Cardiac muscle cell (in vitro differentiated cells and primary cell): ENCODE data around the gene ST3GAL3. TPM values are rescaled to one million over a fixed set of nuclear protein-coding genes. Genes with fewer than 3 reads are reported as not detected.
"Not testable (repeated sequence)": the region's sequence is repeated elsewhere in the genome, so short reads cannot be mapped to it uniquely, and the experiment has no call there.

Experiments
- DNase-seq, 2 donors: peaks; one replicate each; pipeline versions ENCODE4 v3.0.0 to v3.0.0-alpha.2; 2010 to 2017; ENCODE audit warnings: low read depth in 1 of 2, low spot score in 1 of 2
- H3K27ac ChIP-seq: fragments of 200-600 bp; sonication (generic); 2 replicates; pipeline ENCODE4 v1.5.1; 2016
- H3K27me3 ChIP-seq: fragments of 200-600 bp; sonication (generic); 2 replicates; pipeline ENCODE4 v1.6.0; 2016; ENCODE audit warnings: control low read depth
- H3K36me3 ChIP-seq: fragments of 200-600 bp; sonication (generic); 2 replicates; pipeline ENCODE4 v1.5.1; 2016; ENCODE audit warnings: control low read depth
- H3K4me1 ChIP-seq: fragments of 200-600 bp; sonication (generic); 2 replicates; pipeline ENCODE4 v1.8.1; 2017; ENCODE audit warnings: low read depth, mild to moderate bottlenecking, mixed run types
- H3K4me3 ChIP-seq: fragments of 200-600 bp; sonication (generic); 2 replicates; pipeline ENCODE4 v1.5.1; 2016; ENCODE audit warnings: mild to moderate bottlenecking
- H3K9me3 ChIP-seq: fragments of 200-600 bp; sonication (generic); 2 replicates; pipeline ENCODE4 v1.5.1; 2017; ENCODE audit warnings: low read depth, mild to moderate bottlenecking, control low read depth
- polyA plus RNA-seq: library from polyadenylated mRNA; unstranded; fragments of >200 nt; fragmentation: Nextera tagmentation; extraction: Ambion mirVana; gene quantifications from 2 replicates; pipeline ENCODE4 v1.2.1, GENCODE V29; 2016
- total RNA-seq: library from RNA; depleted of rRNA; stranded (reverse); fragments of >200 nt; gene quantifications from 2 replicates; pipeline ENCODE4 v1.2.3, GENCODE V29; 2016
- TF ChIP-seq, protein P1 (sequence below): IDR thresholded peaks from 2 replicates; pipeline ENCODE4 v1.5.1; 2012; ENCODE audit warnings: low read depth, mild to moderate bottlenecking, low read length

The ST3GAL3 gene
- total and polyA plus RNA-seq, 2 experiments from 2014 or later, result 34.7 to 35.7 TPM

DNA sequence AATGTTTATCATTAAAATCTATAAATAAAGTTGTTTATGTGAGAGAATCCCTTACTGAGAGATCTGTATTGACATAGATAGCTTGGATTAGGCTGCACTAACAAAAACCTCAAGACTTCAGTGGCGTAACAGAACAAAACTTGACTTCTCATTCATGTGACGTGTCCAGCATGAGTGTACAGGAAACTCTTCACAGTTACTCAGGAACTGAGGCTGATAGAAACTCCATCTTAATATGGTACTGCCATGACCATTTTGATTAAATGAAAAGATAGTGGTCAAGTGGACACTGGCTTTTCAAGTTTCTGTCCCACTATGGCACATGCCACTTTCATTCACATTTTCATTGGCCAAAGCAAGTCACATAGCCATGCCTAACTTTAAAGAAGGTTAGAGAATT, 3.7 kb downstream of the ST3GAL3 start:
- Histone ChIP-seq H3K4me1 (peaks cover 6% of the 10 kb centered on the region), H3K27ac (no peak overlapping the region)
- peak in 1 of 2 donors; percentile 84 for DNase-seq

DNA sequence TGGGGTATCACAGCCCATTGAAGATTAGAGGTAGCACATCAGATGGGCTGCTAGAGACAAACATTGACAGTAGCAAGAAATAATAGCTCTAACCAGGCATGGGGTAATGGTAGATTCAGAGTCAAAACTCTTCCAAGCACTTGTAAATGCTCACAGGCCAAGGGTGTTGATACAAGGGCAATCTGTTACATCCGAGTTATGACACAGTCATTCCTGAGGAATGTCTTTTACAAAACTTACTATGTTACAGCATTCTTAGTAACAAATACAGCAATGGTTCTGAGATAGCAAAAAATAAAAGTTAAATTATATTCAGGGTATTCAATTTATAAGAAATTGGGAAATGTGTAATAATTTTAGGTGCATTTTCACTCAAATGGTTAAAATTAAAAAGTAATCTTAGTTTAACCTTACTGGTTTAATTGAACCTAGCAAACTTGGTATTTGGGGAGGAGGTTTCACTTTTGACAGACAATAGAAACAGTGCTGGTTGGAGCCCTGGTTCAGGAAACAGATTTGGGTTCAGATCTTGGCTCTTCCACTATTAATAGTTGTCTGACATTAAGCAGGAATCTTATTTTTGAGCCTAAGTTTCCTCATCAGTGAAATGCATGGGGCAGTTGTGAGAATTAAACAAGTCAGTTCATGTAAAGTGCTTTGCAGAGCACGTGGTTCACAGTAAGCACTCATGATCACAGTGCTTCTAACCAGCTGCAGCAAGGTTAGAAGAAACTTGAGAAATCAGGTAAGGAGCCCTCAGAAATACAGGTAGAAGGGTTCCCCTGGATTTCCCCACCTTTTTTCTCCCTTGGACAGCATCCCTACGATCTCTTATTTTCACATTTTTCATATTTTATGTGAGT, 4.4 kb downstream of the ST3GAL3 start:
- Histone ChIP-seq H3K4me1 (peaks cover 6% of the 10 kb centered on the region), H3K4me3 (no peak overlapping the region), H3K27ac (no peak overlapping the region), H3K9me3 (no peaks in the 10 kb centered on the region), H3K27me3 (no peaks in the 10 kb centered on the region), H3K36me3 (no peaks in the 10 kb centered on the region)
- TF ChIP-seq, protein P1, sequence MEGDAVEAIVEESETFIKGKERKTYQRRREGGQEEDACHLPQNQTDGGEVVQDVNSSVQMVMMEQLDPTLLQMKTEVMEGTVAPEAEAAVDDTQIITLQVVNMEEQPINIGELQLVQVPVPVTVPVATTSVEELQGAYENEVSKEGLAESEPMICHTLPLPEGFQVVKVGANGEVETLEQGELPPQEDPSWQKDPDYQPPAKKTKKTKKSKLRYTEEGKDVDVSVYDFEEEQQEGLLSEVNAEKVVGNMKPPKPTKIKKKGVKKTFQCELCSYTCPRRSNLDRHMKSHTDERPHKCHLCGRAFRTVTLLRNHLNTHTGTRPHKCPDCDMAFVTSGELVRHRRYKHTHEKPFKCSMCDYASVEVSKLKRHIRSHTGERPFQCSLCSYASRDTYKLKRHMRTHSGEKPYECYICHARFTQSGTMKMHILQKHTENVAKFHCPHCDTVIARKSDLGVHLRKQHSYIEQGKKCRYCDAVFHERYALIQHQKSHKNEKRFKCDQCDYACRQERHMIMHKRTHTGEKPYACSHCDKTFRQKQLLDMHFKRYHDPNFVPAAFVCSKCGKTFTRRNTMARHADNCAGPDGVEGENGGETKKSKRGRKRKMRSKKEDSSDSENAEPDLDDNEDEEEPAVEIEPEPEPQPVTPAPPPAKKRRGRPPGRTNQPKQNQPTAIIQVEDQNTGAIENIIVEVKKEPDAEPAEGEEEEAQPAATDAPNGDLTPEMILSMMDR, result no peak
- DNase-seq, result peak in 1 of 2 donors; percentile 84

More for the DNA sequence above, 3.7 kb downstream of the ST3GAL3 start:
- no peak overlapping the region for H3K4me3 ChIP-seq
- no peaks in the 10 kb centered on the region for H3K27me3 ChIP-seq
- TF ChIP-seq, protein P1, result no peak
- no peaks in the 10 kb centered on the region for H3K9me3 ChIP-seq
- no peaks in the 10 kb centered on the region for H3K36me3 ChIP-seq

DNA sequence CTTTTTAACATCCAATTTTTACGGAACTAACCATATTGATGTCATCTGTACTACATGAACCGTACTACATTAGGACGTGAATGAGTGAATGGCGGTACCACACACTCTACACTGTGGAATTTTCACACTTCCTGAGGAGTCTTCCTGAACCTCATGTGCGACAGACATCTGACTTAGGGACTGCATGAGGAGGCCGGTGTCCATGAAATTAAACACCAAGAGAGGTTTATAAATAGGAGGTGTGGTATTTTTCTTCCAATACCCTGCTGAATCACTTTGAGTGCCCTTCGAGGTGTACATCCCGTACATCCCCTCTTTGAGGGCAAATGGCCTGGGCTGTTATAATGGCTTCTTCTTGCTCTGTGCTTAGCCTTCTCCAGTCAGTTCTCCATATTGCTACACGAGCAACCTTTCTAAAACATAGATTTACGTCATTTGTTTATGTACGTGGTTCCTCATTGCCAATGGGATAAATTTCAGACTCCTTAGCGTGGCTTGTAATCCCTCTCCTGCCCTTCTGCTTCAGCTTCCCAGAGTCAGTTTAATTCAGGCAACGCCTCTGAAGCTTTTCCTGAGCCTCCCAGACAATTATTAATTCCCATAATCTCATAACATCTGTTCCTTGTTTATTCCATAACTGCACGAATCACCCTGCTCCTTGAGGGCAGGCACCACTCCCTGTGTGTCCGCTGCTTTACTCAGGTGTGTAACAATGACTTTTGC, 9.4 kb downstream of the ST3GAL3 start:
- Histone ChIP-seq H3K27me3 (no peaks in the 10 kb centered on the region), H3K36me3 (no peaks in the 10 kb centered on the region), H3K4me1 (no peaks in the 10 kb centered on the region), H3K4me3 (no peak overlapping the region), H3K9me3 (no peaks in the 10 kb centered on the region), H3K27ac (no peak overlapping the region)
- TF ChIP-seq, protein P1, result no peak
- no peak for DNase-seq

DNA sequence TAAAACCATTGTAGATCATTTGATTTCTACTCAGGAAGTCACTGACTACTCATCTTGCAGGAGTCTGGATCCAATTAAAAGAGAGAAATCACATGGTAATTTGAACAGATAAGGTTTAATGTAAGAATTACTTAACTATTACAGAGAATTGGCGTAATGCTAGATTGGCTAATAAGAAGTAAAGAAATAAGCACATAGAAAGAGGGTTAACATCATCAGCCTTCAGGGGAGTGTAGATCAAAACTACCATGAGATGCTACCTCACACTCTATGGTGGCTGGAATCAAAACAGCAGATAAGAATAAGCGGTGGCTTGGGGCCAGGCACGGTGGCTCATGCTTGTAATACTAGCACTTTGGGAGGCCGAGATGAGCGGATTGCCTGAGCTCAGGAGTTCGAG, 11.7 kb downstream of the ST3GAL3 start:
- Histone ChIP-seq H3K4me1 (peaks cover 1% of the 10 kb centered on the region), H3K4me3 (no peak overlapping the region), H3K27me3 (no peaks in the 10 kb centered on the region), H3K27ac (no peak overlapping the region), H3K9me3 (no peaks in the 10 kb centered on the region), H3K36me3 (no peaks in the 10 kb centered on the region)
- TF ChIP-seq, protein P1, result no peak
- DNase-seq, result peak in 1 of 2 donors; percentile 70

DNA sequence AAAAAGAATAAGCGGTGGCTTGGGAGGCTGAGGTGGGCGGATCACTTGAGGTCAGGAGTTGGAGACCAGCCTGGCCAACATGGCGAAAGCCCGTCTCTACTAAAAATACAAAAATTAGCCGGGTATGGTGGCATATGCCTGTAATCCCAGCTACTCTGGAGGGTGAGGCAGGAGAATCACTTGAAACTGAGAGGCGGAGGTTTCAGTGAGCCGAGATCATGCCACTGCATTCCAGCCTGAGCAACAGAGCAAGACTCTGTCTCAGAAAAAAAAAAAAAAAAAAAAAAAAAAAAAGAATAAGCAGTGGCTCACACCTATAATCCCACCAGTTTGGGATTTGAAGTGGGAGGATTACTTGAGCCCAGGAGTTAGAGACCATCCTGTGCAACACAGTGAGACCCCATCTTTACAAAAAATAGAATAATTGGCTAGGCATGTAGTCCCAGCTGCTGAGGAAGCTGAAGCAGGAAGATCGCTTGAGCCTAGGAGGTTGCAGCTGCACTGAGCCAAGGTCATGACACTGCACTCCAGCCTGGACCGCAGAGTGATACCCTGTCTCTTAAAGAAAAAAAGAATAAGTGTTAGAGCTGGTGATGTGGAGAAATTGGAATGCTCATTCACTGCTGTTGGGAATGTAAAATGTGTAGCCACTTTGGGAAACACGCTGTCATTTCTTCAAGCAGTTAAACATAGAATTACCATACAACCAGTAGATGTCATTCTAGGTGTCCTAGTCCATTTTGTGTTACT, 12.5 kb downstream of the ST3GAL3 start:
- H3K36me3 ChIP-seq, H3K27ac ChIP-seq: not testable (repeated sequence)
- DNase-seq, result peak in 1 of 2 donors; percentile 74

More for the DNA sequence above, 12.5 kb downstream of the ST3GAL3 start:
- not testable (repeated sequence) for H3K4me1 ChIP-seq, H3K27me3 ChIP-seq, H3K9me3 ChIP-seq, H3K4me3 ChIP-seq
